Measurements from ENCODE around the gene NOX1.

The NOX1 gene

DNA sequence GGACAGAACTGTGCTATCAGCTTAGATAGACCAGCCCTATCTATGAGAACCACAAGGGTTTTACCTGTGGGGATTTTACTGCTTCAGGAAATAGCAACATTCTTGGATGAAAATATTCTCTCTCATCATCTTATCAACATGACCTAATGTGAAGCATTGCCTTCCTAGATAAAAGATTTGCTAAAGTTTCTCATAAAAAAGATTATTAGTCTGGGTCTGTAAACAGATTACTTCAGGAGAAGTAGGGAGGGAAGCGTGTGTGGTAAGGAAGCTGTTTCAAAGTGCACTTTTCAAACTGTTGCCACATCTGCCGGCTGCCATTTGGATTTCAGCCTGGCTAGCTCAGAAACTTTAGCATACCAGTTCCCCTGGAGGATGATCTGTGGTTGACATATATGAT is at the start of gene NOX1:
Gene NOX1, minus strand, starts transcription at position 35 of the 400 bp plus-strand sequence. CDS start 220 bp downstream, outside the sequence.
- Histone ChIP-seq H3K4me1 (ENCODE audit: low read length) (no peaks in the 10 kb centered on the region), H3K4me3 (ENCODE audit: low read length) (no peak within 1 kb of the TSS), H3K27me3 (ENCODE audit: low read depth, low read length) (no peaks in the 10 kb centered on the region), H3K79me2 (ENCODE audit: low read length) (no peaks in the 10 kb centered on the region), H3K9ac (ENCODE audit: low read length) (no peak within 1 kb of the TSS), H3K4me2 (ENCODE audit: low read length) (no peak within 1 kb of the TSS), H2AFZ (ENCODE audit: low read depth, low read length) (no peak within 1 kb of the TSS), H3K9me3 (ENCODE audit: insufficient read depth, low read length) (no peaks in the 10 kb centered on the region), H4K20me1 (ENCODE audit: insufficient read depth, low read length) (no peaks in the 10 kb centered on the region), H3K36me3 (replicated peaks; ENCODE audit: low read depth, low read length) (no peaks in the 10 kb centered on the region), H3K27ac (ENCODE audit: low read length) (no peak within 1 kb of the TSS)
- TF ChIP-seq, protein P1, sequence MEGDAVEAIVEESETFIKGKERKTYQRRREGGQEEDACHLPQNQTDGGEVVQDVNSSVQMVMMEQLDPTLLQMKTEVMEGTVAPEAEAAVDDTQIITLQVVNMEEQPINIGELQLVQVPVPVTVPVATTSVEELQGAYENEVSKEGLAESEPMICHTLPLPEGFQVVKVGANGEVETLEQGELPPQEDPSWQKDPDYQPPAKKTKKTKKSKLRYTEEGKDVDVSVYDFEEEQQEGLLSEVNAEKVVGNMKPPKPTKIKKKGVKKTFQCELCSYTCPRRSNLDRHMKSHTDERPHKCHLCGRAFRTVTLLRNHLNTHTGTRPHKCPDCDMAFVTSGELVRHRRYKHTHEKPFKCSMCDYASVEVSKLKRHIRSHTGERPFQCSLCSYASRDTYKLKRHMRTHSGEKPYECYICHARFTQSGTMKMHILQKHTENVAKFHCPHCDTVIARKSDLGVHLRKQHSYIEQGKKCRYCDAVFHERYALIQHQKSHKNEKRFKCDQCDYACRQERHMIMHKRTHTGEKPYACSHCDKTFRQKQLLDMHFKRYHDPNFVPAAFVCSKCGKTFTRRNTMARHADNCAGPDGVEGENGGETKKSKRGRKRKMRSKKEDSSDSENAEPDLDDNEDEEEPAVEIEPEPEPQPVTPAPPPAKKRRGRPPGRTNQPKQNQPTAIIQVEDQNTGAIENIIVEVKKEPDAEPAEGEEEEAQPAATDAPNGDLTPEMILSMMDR (IDR thresholded peaks at IDR 0.05; ENCODE audit: low read depth, low read length), result no peak
- no peak for TF ChIP-seq EZH2phosphoT487 (IDR thresholded peaks at IDR 0.05; ENCODE audit: low read depth)

DNA sequence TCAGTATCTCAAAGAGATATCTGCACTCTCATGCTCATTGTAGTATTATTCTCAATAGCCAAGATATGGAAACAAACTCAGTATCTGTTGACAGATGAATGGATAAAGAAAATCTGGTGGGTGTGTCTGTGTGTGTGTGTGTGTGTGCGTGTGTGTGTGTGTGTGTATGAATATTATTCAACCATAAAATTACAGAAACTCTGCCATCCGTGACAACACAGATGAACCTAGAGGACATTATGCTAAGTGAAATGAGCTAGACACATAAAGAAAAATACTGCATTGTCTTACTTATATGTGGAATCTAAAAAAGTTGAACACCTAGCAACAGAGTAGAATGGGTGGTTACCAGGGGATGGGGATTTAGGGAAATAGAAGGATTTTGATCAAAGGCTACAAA is 41.4 kb upstream of the NOX1 start:
- no peaks in the 10 kb centered on the region for H3K79me2 ChIP-seq (ENCODE audit: low read length)
- H3K4me3 ChIP-seq (ENCODE audit: low read length), result no peak overlapping the region
- no peaks in the 10 kb centered on the region for H4K20me1 ChIP-seq (ENCODE audit: insufficient read depth, low read length)
- no peaks in the 10 kb centered on the region for H3K4me1 ChIP-seq (ENCODE audit: low read length)
- TF ChIP-seq, protein P1 (IDR thresholded peaks at IDR 0.05; ENCODE audit: low read depth, low read length), result no peak
- TF ChIP-seq EZH2phosphoT487 (IDR thresholded peaks at IDR 0.05; ENCODE audit: low read depth), result no peak
- no peaks in the 10 kb centered on the region for H3K27me3 ChIP-seq (ENCODE audit: low read depth, low read length)
- H3K27ac ChIP-seq (ENCODE audit: low read length), result no peak overlapping the region
- H3K9me3 ChIP-seq (ENCODE audit: insufficient read depth, low read length), result no peaks in the 10 kb centered on the region
- H3K9ac ChIP-seq (ENCODE audit: low read length), result no peak overlapping the region
- H3K36me3 ChIP-seq (replicated peaks; ENCODE audit: low read depth, low read length), result no peaks in the 10 kb centered on the region
- no peak overlapping the region for H2AFZ ChIP-seq (ENCODE audit: low read depth, low read length)
- no peak overlapping the region for H3K4me2 ChIP-seq (ENCODE audit: low read length)

DNA sequence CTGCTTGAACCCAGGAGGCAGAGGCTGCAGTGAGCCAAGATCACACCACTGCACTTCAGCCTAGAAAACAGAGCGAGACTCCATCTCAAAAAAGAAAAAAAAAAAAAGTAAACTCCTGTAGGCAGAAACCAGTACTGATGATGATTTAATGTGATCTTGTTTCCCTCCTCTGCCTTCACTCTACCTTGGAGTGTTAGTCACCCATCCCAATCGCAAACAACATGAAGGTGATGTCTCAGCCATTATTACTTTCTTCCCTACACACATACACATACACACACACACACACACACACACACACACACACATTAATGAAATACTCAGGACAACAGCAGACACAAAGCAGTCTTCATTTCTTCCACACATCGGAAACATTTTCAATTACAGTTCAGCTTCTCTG is 39.0 kb upstream of the NOX1 start:
- no peaks in the 10 kb centered on the region for H4K20me1 ChIP-seq (ENCODE audit: insufficient read depth, low read length)
- no peak overlapping the region for H3K9ac ChIP-seq (ENCODE audit: low read length)
- H3K4me2 ChIP-seq (ENCODE audit: low read length), result no peak overlapping the region
- no peaks in the 10 kb centered on the region for H3K36me3 ChIP-seq (replicated peaks; ENCODE audit: low read depth, low read length)
- no peak overlapping the region for H2AFZ ChIP-seq (ENCODE audit: low read depth, low read length)
- H3K79me2 ChIP-seq (ENCODE audit: low read length), result no peaks in the 10 kb centered on the region
- TF ChIP-seq, protein P1 (IDR thresholded peaks at IDR 0.05; ENCODE audit: low read depth, low read length), result no peak
- no peak for TF ChIP-seq EZH2phosphoT487 (IDR thresholded peaks at IDR 0.05; ENCODE audit: low read depth)
- no peaks in the 10 kb centered on the region for H3K27me3 ChIP-seq (ENCODE audit: low read depth, low read length)
- no peaks in the 10 kb centered on the region for H3K9me3 ChIP-seq (ENCODE audit: insufficient read depth, low read length)
- no peak overlapping the region for H3K4me3 ChIP-seq (ENCODE audit: low read length)
- no peaks in the 10 kb centered on the region for H3K4me1 ChIP-seq (ENCODE audit: low read length)
- H3K27ac ChIP-seq (ENCODE audit: low read length), result no peak overlapping the region

DNA sequence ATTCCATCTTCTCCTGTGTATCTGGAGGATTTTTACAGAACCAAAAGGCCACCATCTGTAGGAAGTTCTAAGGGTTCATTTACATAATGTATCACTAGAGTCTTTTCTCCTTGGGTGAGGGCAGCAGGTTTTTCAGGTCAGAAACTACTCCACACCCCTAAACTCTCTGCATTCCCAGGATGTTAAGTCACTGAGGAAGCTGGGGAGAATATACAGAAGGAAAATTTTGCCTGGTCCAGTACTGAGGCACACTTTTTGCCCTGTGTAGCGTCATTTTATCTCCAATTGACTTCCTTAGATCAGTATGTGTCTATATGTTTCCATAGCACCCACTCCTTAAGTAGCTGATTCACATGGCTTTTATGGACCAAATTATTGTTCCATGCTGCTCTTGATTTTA is 37.6 kb upstream of the NOX1 start:
- no peaks in the 10 kb centered on the region for H3K36me3 ChIP-seq (replicated peaks; ENCODE audit: low read depth, low read length)
- no peak overlapping the region for H3K9ac ChIP-seq (ENCODE audit: low read length)
- no peak overlapping the region for H3K4me3 ChIP-seq (ENCODE audit: low read length)
- no peaks in the 10 kb centered on the region for H4K20me1 ChIP-seq (ENCODE audit: insufficient read depth, low read length)
- H2AFZ ChIP-seq (ENCODE audit: low read depth, low read length), result no peak overlapping the region
- no peaks in the 10 kb centered on the region for H3K79me2 ChIP-seq (ENCODE audit: low read length)
- TF ChIP-seq EZH2phosphoT487 (IDR thresholded peaks at IDR 0.05; ENCODE audit: low read depth), result no peak
- TF ChIP-seq, protein P1 (IDR thresholded peaks at IDR 0.05; ENCODE audit: low read depth, low read length), result no peak
- no peaks in the 10 kb centered on the region for H3K27me3 ChIP-seq (ENCODE audit: low read depth, low read length)
- H3K27ac ChIP-seq (ENCODE audit: low read length), result no peak overlapping the region
- H3K4me2 ChIP-seq (ENCODE audit: low read length), result no peak overlapping the region
- no peaks in the 10 kb centered on the region for H3K4me1 ChIP-seq (ENCODE audit: low read length)
- H3K9me3 ChIP-seq (ENCODE audit: insufficient read depth, low read length), result no peaks in the 10 kb centered on the region

All from OCI-LY3 (cell line).